ENCODE results near the gene ASMTL. TPM values are rescaled to one million over a fixed set of nuclear protein-coding genes. Genes with fewer than 3 reads are reported as not detected.

Gene ASMTL
- total RNA-seq, 4 donors from 2014 or later, result 29.7 to 56.1 (median 42.4) TPM

- Histone ChIP-seq H3K4me1 (no peaks in the 10 kb centered on the region), H3K27me3 (no peaks in the 10 kb centered on the region), H3K4me3 (replicated peaks in 1 of 3) (no peak overlapping the region), H3K27ac (no peak overlapping the region), H3K9me3 (no peaks in the 10 kb centered on the region), H3K36me3 (peaks cover 12 to 29% of the 10 kb centered on the region in 2 donors)
- intact Hi-C loops (cut with DNase I), result no loop called here
- 92 to 95% methylated on average over 20 to 24 of the region's 29 CpGs for WGBS, 2 donors
- no peak for DNase-seq
- TF ChIP-seq POLR2A (IDR thresholded peaks at IDR 0.05), result no peak
- TF ChIP-seq, protein P1, sequence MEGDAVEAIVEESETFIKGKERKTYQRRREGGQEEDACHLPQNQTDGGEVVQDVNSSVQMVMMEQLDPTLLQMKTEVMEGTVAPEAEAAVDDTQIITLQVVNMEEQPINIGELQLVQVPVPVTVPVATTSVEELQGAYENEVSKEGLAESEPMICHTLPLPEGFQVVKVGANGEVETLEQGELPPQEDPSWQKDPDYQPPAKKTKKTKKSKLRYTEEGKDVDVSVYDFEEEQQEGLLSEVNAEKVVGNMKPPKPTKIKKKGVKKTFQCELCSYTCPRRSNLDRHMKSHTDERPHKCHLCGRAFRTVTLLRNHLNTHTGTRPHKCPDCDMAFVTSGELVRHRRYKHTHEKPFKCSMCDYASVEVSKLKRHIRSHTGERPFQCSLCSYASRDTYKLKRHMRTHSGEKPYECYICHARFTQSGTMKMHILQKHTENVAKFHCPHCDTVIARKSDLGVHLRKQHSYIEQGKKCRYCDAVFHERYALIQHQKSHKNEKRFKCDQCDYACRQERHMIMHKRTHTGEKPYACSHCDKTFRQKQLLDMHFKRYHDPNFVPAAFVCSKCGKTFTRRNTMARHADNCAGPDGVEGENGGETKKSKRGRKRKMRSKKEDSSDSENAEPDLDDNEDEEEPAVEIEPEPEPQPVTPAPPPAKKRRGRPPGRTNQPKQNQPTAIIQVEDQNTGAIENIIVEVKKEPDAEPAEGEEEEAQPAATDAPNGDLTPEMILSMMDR (IDR thresholded peaks at IDR 0.05), result no peak
Observed at GRCh38 chrX:1418901-1419544, 33.7 kb downstream of the ASMTL start.

DNA sequence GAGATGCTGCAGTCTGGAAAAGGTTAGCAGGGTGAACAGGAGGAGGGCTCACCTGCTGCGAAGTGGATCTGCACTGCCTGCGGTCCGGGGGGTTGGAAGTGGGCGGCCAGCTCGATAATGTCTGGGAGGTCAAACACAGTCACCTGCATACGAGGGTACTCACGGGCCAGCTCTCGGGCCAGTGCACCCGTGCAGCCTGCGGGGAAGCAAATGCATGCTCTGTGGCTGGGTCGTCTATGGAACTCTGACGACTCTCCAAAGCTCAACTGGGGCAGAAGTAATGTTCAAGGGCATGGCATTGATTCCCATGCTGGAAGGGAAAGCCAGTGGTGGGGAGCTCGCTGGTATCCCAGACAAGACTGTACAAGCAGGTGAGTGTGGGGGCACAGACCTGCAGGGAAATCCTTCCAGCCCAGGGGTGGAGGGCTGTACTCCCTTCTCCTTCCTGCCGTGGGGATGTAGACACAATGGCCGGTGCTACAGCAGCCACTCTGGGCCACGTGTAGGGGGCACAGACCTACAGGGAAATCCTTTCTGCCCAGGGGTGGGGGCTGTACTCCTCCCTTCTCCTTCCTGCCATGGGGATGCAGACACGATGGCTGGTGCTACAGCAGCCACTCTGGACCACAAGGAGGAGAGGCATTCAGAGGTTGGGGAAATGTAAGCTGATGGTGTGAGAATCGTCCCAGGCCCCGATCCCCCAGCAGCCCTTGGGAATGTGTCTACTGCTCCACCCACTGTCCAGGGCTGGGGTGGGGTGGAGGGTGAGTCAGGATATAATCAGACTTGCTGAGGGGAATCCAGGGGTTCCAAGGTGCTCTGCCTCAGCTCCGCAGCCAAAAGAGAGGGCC, 34.6 kb downstream of the ASMTL start:
- DNase-seq, result no peak
- Histone ChIP-seq H3K9me3 (no peaks in the 10 kb centered on the region), H3K27ac (no peak overlapping the region), H3K4me3 (replicated peaks in 1 of 3) (no peak overlapping the region), H3K4me1 (no peaks in the 10 kb centered on the region), H3K27me3 (no peaks in the 10 kb centered on the region), H3K36me3 (peaks cover 12 to 29% of the 10 kb centered on the region in 2 donors)
- TF ChIP-seq, protein P1 (IDR thresholded peaks at IDR 0.05), result no peak
- no peak for TF ChIP-seq POLR2A (IDR thresholded peaks at IDR 0.05)
- intact Hi-C loops (cut with DNase I), result no loop called here
- 94 to 96% methylated on average over 18 to 19 of the region's 20 CpGs for WGBS, 2 donors

DNA sequence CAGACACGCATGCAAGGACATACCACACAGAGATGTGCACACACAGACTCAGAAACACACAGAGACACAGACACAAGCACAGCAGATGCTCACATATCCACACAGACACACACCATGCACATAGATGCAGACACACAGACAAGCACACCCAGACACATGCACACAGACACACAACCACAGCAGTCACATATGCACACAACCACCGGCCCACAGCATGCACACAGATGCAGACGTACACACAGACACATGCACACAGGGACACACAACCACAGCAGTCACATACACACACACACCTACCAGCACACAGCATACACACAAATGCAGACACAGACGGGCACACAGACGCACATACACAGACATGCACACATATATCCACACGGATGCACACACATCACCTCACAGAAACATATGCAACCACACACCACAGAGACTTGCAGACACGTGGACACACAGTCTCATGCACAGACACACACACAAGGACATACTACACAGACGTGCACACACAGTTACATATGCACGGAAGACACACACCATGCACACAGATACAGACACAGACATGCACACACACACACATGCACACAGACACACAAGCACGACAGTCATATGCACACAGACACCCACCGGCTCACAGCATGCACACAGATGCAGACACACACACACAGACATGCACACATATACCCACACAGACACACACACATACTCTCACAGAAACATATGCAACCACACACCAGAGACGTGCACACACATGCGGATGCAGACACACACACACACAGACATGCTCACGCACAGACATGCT, 35.5 kb downstream of the ASMTL start:
- DNase-seq, result no peak
- 76 to 78% methylated on average over 11 to 13 of the region's 14 CpGs for WGBS, 2 donors
- H3K27ac ChIP-seq, result no peak overlapping the region
- no peaks in the 10 kb centered on the region for H3K27me3 ChIP-seq
- no peaks in the 10 kb centered on the region for H3K9me3 ChIP-seq
- H3K4me1 ChIP-seq, result no peaks in the 10 kb centered on the region
- H3K36me3 ChIP-seq, result peaks cover 16 to 31% of the 10 kb centered on the region in 2 donors
- intact Hi-C loops (cut with DNase I), result no loop called here
- TF ChIP-seq, protein P1 (IDR thresholded peaks at IDR 0.05), result no peak
- no peak for TF ChIP-seq POLR2A (IDR thresholded peaks at IDR 0.05)
- no peak overlapping the region for H3K4me3 ChIP-seq (replicated peaks in 1 of 3)

GRCh38 chrX:1416327-1416784, 36.4 kb downstream of the ASMTL start:
- Histone ChIP-seq H3K4me1 (no peaks in the 10 kb centered on the region), H3K36me3 (peaks cover 19 to 31% of the 10 kb centered on the region in 2 donors), H3K27me3 (no peaks in the 10 kb centered on the region), H3K27ac (no peak overlapping the region), H3K9me3 (no peaks in the 10 kb centered on the region), H3K4me3 (replicated peaks in 1 of 3) (no peak overlapping the region)
- intact Hi-C loops (cut with DNase I), result no loop called here
- DNase-seq, result no peak
- WGBS, 2 donors, result 69 to 72% methylated on average over 15 of the region's 15 CpGs
- no peak for TF ChIP-seq POLR2A (IDR thresholded peaks at IDR 0.05)
- TF ChIP-seq, protein P1 (IDR thresholded peaks at IDR 0.05), result no peak
